Esophagus squamous epithelium (tissue), 4 donors: ENCODE results near the gene PEA15.

Source experiments
- POLR2A ChIP-seq, 4 donors: fragments of 450-650 bp; IDR thresholded peaks; one replicate each; pipeline ENCODE4 v1.6.1; 2017; ENCODE audit warnings: antibody characterized with exemption in 4 of 4, mild to moderate bottlenecking in 4 of 4, moderate library complexity in 3 of 4
- TF ChIP-seq, protein P1 (sequence below), 6 experiments: fragments of 450-650 bp in 4 of 6; fragments of 200-600 bp in 2 of 6; sonication (generic) in 2 of 6; IDR thresholded peaks; one replicate each; pipeline ENCODE4 v1.5.1; 2016 to 2019; ENCODE audit warnings: antibody characterized with exemption in 6 of 6, mild to moderate bottlenecking in 4 of 6, moderate library complexity in 4 of 6

- TF ChIP-seq, protein P1, sequence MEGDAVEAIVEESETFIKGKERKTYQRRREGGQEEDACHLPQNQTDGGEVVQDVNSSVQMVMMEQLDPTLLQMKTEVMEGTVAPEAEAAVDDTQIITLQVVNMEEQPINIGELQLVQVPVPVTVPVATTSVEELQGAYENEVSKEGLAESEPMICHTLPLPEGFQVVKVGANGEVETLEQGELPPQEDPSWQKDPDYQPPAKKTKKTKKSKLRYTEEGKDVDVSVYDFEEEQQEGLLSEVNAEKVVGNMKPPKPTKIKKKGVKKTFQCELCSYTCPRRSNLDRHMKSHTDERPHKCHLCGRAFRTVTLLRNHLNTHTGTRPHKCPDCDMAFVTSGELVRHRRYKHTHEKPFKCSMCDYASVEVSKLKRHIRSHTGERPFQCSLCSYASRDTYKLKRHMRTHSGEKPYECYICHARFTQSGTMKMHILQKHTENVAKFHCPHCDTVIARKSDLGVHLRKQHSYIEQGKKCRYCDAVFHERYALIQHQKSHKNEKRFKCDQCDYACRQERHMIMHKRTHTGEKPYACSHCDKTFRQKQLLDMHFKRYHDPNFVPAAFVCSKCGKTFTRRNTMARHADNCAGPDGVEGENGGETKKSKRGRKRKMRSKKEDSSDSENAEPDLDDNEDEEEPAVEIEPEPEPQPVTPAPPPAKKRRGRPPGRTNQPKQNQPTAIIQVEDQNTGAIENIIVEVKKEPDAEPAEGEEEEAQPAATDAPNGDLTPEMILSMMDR (IDR thresholded peaks at IDR 0.05): no peak
- TF ChIP-seq POLR2A (IDR thresholded peaks at IDR 0.05): no peak
These were observed 31.6 kb downstream of the PEA15 start for GRCh38 chr1:160236806-160237205.
